HepG2 (cell line): ENCODE results near the gene HSPB7. TPM values are rescaled to one million over a fixed set of nuclear protein-coding genes. Genes with fewer than 3 reads are reported as not detected.

ENCODE experiments used
- CENPX ChIP-seq: sonication (generic); formaldehyde crosslinking; IDR thresholded peaks from 2 replicates; pipeline ENCODE4 v1.9.0; 2021; ENCODE audit warnings: mild to moderate bottlenecking, missing genetic modification reagents, moderate library complexity
- DPF2 ChIP-seq: sonication (generic); formaldehyde crosslinking; IDR thresholded peaks from 2 replicates; pipeline ENCODE4 v1.4.0; 2020; ENCODE audit warnings: mild to moderate bottlenecking, low read depth, missing genetic modification reagents, borderline replicate concordance
- FOXM1 ChIP-seq: sonication (generic); formaldehyde crosslinking; IDR thresholded peaks from 2 replicates; pipeline ENCODE4 v1.5.0; 2020; ENCODE audit warnings: missing genetic modification reagents
- MATR3 ChIP-seq: sonication (generic); formaldehyde crosslinking; IDR thresholded peaks from 2 replicates; pipeline ENCODE4 v1.4.0; 2020; ENCODE audit warnings: missing genetic modification reagents
- MXI1 ChIP-seq: IDR thresholded peaks from 3 replicates; pipeline ENCODE4 v1.6.1; 2012; ENCODE audit warnings: low read depth, low read length, inconsistent platforms, borderline replicate concordance
- MZF1 ChIP-seq: sonication (generic); formaldehyde crosslinking; IDR thresholded peaks from 2 replicates; pipeline ENCODE4 v1.8.1; 2023; ENCODE audit warnings: mild to moderate bottlenecking, missing genetic modification reagents, borderline replicate concordance
- NAIF1 ChIP-seq: sonication (generic); formaldehyde crosslinking; IDR thresholded peaks from 2 replicates; pipeline ENCODE4 v1.5.0; 2020; ENCODE audit warnings: mild to moderate bottlenecking, missing genetic modification reagents, borderline replicate concordance
- PAXIP1 ChIP-seq: sonication (generic); formaldehyde crosslinking; conservative IDR thresholded peaks from 2 replicates; pipeline ENCODE4 v1.4.0; 2020; ENCODE audit warnings: mild to moderate bottlenecking, missing genetic modification reagents, moderate library complexity
- REST ChIP-seq, 2 experiments: IDR thresholded peaks; 2 replicates each; pipeline ENCODE4 v1.6.1; 2011 to 2012; ENCODE audit warnings: low read length in 2 of 2, borderline replicate concordance in 1 of 2, low read depth in 1 of 2, mild to moderate bottlenecking in 1 of 2, moderate library complexity in 1 of 2
- SMAD1 ChIP-seq: sonication (generic); formaldehyde crosslinking; IDR thresholded peaks from 2 replicates; pipeline ENCODE4 v1.4.0; 2020; ENCODE audit warnings: missing genetic modification reagents, low read depth, mild to moderate bottlenecking, borderline replicate concordance
- XRCC5 ChIP-seq: fragments of 200-400 bp; formaldehyde crosslinking; optimal IDR thresholded peaks from 2 replicates; pipeline ENCODE3; 2017; ENCODE audit warnings: mild to moderate bottlenecking, low read length
- ZBTB39 ChIP-seq: sonication (generic); formaldehyde crosslinking; IDR thresholded peaks from 2 replicates; pipeline ENCODE4 v1.5.0; 2020; ENCODE audit warnings: missing genetic modification reagents
- ZNF597 ChIP-seq: sonication (generic); formaldehyde crosslinking; IDR thresholded peaks from 2 replicates; pipeline ENCODE4 v1.5.0; 2020; ENCODE audit warnings: missing genetic modification reagents
- ZNF674 ChIP-seq: sonication (generic); formaldehyde crosslinking; IDR thresholded peaks from 2 replicates; pipeline ENCODE4 v1.5.0; 2020; ENCODE audit warnings: low read depth, mild to moderate bottlenecking, missing genetic modification reagents
- ZSCAN20 ChIP-seq: sonication (generic); formaldehyde crosslinking; IDR thresholded peaks from 2 replicates; pipeline ENCODE4 v1.4.0; 2020; ENCODE audit warnings: missing genetic modification reagents, mild to moderate bottlenecking, borderline replicate concordance
- polyA plus RNA-seq, 8 experiments: library from polyadenylated mRNA; depleted of rRNA in 3 of 8; stranded (reverse) in 7 of 8; unstranded in 1 of 8; fragments of >200 nt; fragmentation: Illumina TruSeq in 4 of 8; extraction: Trizol in 4 of 8; gene quantifications; 2 replicates each; pipeline versions ENCODE4 v1.2.1 to v1.2.3, GENCODE V29; 2011 to 2016; ENCODE audit warnings: low read depth in 4 of 8, missing spikeins in 1 of 8, mixed read lengths in 1 of 8; ENCODE audit not compliant: insufficient read depth in 1 of 8
- total RNA-seq, 5 experiments: library from RNA; depleted of rRNA; stranded (reverse); fragments of >200 nt; fragmentation: Illumina TruSeq; extraction: Trizol; gene quantifications; 2 replicates each; pipeline ENCODE4 v1.2.3, GENCODE V29; 2016; ENCODE audit warnings: low read depth in 1 of 5
- TF ChIP-seq, protein P1 (sequence below): fragments of 450-650 bp; IDR thresholded peaks from 2 replicates; pipeline ENCODE4 v1.6.1; 2017

Gene HSPB7
- total and polyA plus RNA-seq, 2 of the 13 experiments (the other 11 are each of a cell fraction or from before 2014, with no cell fraction given): 0.20 TPM; not detected in 1

- TF ChIP-seq PAXIP1: no peak
- TF ChIP-seq MXI1: no peak
- no peak for TF ChIP-seq CENPX
- TF ChIP-seq REST (IDR thresholded peaks at IDR 0.05; ENCODE audit: borderline replicate concordance in 1 of 2, low read depth in 1 of 2, low read length in 2 of 2): no peak
- no peak for TF ChIP-seq ZNF674 (CRISPR knock-in tag)
- no peak for TF ChIP-seq FOXM1 (CRISPR knock-in tag)
- no peak for TF ChIP-seq DPF2 (CRISPR knock-in tag)
- no peak for TF ChIP-seq ZNF597 (CRISPR knock-in tag)
- TF ChIP-seq ZBTB39 (CRISPR knock-in tag): no peak
- TF ChIP-seq MATR3 (CRISPR knock-in tag): no peak
- TF ChIP-seq NAIF1 (CRISPR knock-in tag): no peak
- TF ChIP-seq SMAD1 (CRISPR knock-in tag): no peak
- TF ChIP-seq, protein P1, sequence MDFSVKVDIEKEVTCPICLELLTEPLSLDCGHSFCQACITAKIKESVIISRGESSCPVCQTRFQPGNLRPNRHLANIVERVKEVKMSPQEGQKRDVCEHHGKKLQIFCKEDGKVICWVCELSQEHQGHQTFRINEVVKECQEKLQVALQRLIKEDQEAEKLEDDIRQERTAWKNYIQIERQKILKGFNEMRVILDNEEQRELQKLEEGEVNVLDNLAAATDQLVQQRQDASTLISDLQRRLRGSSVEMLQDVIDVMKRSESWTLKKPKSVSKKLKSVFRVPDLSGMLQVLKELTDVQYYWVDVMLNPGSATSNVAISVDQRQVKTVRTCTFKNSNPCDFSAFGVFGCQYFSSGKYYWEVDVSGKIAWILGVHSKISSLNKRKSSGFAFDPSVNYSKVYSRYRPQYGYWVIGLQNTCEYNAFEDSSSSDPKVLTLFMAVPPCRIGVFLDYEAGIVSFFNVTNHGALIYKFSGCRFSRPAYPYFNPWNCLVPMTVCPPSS: no peak
- TF ChIP-seq XRCC5: peak; percentile 38
- no peak for TF ChIP-seq MZF1 (CRISPR knock-in tag)
- no peak for TF ChIP-seq ZSCAN20 (CRISPR knock-in tag)
Measured at GRCh38 chr1:16055613-16056520, 38.0 kb upstream of the HSPB7 start (continued).
